Activated naive CD4-positive, alpha-beta T cell (primary cell): ENCODE data around the gene TP53TG5.

Source experiments
- DNase-seq, 4 experiments: peaks; one replicate each; lab custom pipeline; 2025; lab: John Stamatoyannopoulos, UW

Gene TP53TG5

DNA sequence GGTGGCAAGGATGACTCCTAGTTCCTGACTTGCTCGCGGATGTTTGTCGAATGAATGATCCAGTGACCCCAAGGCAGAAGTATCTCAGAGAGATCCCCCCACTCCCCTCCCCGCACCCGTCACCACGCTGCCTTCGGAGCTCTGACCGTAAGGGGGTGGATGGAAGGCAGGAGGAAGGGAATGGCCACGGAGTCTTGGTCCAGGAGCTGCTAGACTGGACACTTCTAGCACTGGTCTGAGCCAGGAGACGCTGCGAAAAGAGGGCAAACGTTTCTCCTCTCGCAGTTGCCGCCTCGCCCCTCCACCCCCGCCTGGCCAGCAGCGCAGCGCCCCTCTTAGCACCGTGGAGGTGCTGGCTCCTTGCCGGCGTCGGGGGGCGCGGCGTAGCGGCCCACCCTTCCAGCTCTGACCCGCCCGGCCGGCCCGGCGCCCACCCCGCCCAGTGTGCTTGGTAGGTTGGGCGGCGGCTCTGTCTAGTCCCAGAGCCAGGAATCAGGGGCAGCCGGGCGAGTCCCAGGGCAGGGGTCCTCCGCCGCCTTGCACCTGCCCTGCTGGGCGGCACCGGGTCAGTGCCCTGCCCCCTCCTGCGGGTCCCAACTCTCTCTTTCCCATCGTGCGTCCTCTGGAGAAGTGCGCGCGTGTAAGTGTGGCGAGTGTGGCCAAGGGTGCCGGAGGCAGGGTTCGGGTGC, 27.6 kb upstream of the TP53TG5 start:
- no peak for DNase-seq

GRCh38 chr20:45404438-45404837, 26.3 kb upstream of the TP53TG5 start:
- DNase-seq: no peak

DNA sequence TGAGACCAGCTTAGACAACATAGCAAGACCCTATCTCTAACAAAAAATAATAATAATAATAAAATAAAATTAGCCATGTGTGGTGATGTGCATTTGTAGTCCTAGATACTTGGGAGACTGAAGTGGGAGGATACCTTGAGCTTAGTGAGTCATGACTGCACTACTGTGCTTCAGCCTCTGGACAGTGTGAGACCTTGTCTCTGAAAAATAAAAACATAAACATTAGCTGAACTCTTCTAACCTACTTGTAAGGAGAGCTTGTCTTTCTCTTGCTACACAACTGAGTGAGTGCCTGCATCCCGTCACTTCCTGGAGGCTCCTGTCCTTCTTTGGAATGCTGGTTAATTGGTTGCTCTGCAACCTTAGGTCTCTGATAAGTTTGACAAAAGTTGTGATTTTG, 24.8 kb upstream of the TP53TG5 start:
- no peak for DNase-seq

- DNase-seq: no peak
These were observed 22.4 kb upstream of the TP53TG5 start for GRCh38 chr20:45400346-45401031.

DNA sequence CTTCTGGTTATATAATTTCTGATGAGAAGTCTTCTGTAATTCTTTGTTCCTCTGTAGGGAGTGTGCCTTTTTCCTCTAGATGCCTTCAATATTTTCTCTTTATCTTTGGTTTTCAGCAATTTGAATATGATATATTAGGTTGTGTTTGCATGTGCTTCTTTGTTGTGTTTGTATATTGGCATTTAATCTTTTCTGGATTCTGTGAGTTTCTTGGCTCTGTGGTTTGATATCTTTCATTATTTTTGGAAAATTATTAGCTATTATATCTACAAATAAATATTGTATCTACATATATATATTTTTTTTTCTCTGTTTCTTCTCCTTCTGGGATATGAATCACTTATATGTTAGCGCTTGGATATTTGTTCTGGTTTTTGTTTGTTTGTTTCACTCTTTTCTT, 20.9 kb upstream of the TP53TG5 start:
- DNase-seq: no peak

DNA sequence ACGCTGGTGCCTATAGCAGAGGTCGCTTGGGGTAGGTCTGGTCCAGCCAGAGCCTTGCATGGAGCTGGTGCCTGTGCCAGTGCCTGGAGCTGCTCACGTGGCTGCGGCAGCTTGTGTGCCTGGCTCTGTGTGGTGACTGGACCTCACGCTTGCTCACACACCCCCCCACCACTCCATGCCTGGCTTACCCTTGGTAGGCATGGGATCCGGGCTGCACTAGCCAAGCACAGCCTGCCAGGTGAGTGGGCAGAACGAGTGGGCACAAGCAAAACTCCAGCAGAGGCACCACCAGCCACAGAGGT, 16.9 kb upstream of the TP53TG5 start:
- DNase-seq: no peak

GRCh38 chr20:45394221-45395113, 16.3 kb upstream of the TP53TG5 start:
- DNase-seq: no peak

DNA sequence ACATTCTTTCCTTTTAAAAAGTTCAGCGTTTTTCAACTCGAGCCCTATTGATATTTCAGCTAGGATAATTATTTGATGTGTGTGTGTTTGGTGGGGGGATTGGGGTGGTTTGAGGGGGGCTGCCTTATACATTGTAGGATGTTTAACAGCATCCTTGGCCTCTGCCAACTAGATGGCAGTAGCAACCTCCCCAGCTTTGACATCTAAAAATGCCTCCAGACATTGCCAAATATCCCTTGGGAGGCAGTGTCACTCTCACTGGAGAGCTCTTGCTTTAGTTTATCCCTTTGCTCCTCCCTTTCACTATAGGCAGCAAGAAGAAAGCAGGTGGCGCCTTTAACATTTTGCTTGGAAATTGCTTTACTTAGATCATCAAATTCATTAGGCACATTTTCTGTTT, 14.6 kb upstream of the TP53TG5 start:
- no peak for DNase-seq

DNA sequence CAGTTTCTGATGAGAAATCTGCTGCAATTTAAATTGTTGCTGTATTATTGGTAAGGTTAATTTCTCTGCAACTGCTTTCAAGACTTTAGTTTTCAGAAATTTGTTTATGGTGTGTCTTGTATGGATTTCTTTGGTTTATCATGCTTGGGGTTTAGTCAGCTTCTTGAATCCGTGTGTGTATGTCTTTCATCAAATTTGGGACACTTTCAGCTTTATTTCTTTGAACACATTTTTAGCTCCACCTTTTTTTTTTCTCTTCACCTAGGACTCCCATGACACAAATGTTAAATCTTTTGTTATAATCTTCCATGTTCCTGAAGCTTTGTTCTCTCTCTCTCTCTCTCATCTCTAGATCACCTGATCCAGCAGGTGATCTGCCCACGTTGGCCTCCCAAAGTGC, 13.4 kb upstream of the TP53TG5 start:
- no peak for DNase-seq

DNA sequence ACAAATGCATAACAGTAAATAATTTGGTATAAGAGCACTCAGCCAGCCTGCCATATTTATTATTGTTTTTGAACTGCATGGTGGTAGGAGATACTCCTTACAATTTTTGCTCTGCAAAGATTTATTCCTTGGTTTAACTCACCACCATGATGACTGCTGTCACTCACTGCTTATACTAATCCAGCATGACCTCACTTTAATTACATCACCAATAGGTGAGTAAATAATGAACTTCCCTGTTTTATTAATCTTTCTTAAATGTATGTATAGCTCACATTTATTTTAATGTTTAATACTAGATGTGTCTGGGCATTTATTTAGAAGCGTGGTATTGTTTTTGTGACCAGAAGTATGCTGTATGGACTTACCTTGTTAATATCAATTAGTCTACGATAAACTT, 12.8 kb upstream of the TP53TG5 start:
- DNase-seq: no peak

- no peak for DNase-seq
These were observed 9.1 kb upstream of the TP53TG5 start for GRCh38 chr20:45387274-45387673.

- no peak for DNase-seq
These were observed 856 bp downstream of the TP53TG5 start for GRCh38 chr20:45377269-45377668.

DNA sequence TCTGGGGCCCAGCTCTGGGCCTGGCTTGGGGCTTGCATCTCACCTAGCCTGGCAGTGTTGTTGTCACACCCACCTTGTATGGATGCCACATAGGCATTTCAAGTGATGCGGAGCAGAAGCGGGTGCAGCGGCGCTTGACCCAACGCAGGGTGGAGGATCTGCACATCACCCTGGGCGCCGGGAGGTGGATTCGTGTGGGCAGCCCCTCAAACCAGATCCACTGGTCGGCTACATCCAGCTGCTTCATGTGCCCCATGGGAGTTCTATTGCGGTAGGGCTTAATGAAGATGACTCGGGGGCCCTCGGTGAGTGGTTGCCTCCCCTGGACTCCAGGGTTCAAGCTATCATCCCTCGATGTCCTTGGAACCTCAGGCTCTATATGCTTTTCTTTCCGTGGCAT, 3.2 kb downstream of the TP53TG5 start:
- no peak for DNase-seq

- no peak for DNase-seq
These were observed 4.0 kb downstream of the TP53TG5 start for GRCh38 chr20:45374101-45374467.

DNA sequence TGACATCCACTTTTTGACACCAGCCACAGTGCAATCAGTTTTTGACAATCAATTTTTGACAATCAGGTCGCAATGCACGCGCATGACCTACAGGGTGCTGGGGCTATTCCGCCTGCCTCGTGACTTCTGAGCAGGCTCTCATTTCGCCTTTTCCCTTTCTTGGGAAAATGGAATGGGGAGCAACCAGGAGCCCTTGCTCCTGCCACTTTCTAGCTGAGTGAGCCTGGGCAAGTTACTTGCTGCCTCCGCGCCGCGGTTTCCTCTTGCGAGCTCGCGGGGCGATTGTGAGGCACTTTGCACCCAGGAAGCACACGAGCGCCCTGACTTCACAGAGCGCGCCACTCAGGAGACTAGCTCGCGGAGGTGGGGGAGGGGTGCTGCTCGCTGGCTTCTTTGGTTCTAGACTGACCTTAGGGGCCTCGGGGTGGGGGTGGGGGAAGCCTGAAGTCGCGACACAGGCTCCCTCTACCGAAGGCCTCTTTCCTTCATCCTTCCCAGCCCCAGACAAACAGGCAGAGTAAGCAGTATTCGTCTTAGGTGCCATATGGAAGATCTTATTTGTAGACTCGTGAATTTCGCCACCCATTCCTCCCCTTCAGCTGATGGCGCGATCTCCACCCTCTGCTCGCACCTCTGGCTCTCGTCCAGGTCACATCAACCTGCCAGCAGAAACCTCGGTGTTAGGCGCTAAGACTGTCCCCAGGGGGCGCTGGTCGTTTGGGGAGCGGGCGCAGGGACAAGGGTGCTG, 4.6 kb downstream of the TP53TG5 start:
- DNase-seq: peak; percentile 68 to 89 (median 80)

GRCh38 chr20:45372646-45373352, 5.3 kb downstream of the TP53TG5 start:
- no peak for DNase-seq

DNA sequence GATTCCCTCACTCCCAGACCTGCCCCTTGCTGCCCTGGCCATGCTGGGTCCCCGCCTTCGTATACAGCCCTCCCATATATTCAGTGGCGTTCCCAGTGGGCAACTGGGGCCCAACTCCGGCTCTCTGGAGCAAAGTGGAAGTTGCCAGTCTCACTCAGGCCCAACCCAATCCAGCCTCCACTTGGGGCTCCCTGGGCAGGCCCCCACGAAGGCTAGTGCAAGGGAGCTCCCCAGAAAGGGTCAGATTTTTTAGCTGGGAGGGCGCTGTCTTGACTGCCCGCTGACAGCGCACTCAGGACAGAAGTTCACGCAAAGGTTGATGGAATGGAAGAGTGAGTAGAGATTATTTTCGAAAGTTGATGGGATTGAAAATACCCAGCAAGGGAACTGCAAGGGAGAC, 5.9 kb downstream of the TP53TG5 start:
- no peak for DNase-seq

- no peak for DNase-seq
These were observed 7.5 kb downstream of the TP53TG5 start for GRCh38 chr20:45370571-45371160.

- DNase-seq: no peak
These were observed 9.7 kb downstream of the TP53TG5 start for GRCh38 chr20:45368221-45368980.

DNA sequence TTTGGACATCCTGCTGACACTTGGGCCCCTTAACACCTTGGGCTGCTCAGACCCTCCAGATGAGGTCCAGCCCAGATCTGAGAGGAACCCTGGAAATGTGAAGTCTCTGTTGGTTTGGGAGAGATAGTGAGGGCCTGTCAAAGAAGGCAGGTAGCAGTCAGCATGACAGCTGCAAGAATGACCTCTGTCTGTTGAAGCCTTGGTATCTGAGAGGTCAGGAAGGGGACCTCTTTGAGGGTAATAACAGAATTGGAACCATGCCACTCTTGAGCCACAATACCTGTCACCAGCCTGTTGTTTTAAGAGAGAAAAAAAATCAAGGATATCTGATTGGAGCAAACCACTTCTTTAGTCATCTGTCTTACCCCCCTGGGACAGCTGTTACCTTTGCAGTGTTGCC, 11.0 kb downstream of the TP53TG5 start:
- DNase-seq: no peak

- no peak for DNase-seq
These were observed 11.5 kb downstream of the TP53TG5 start for GRCh38 chr20:45366631-45367030.
